ENCODE results near the gene KCNA3.

DNA sequence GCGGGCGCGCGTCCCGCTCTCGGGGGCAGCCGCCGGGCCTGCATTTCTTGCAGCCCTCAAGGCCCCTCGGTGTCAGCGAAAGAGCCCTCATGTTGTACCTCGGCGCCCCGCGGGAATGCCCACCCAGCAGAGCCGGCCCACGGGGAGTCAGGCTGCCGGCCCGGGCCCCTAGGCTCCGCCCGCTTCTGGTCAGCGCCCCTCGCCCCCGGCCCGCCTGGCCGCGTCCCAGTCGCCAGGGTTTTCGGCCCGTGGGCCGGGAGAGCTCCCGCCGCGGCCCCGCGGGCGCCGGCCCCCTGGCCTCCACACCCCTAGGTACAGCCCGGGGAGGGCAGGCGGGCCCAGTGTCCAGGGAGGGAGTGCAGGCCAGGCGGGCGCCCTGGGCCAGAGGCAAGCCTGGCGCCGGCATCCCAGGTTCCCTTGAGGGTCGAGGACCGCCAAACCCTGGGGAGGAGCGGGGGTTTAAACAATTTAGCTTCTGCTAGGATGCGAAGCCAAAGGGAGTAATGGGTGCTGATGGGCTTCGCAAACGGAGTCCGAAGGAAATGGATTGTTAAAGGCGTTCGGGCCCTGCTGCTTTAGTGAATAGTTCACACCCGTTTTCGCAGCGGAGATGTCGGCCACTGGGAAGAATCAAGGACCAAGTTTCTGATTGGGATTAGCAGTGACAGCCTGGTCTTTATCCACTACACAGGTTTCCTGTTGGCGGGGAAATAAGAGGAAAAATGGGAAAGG, 486 bp upstream of the KCNA3 start:
- TF ChIP-seq, protein P1, sequence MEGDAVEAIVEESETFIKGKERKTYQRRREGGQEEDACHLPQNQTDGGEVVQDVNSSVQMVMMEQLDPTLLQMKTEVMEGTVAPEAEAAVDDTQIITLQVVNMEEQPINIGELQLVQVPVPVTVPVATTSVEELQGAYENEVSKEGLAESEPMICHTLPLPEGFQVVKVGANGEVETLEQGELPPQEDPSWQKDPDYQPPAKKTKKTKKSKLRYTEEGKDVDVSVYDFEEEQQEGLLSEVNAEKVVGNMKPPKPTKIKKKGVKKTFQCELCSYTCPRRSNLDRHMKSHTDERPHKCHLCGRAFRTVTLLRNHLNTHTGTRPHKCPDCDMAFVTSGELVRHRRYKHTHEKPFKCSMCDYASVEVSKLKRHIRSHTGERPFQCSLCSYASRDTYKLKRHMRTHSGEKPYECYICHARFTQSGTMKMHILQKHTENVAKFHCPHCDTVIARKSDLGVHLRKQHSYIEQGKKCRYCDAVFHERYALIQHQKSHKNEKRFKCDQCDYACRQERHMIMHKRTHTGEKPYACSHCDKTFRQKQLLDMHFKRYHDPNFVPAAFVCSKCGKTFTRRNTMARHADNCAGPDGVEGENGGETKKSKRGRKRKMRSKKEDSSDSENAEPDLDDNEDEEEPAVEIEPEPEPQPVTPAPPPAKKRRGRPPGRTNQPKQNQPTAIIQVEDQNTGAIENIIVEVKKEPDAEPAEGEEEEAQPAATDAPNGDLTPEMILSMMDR (conservative IDR thresholded peaks at IDR 0.05) = no peak
- TF ChIP-seq ZFX (IDR thresholded peaks at IDR 0.05) = no peak

Data from C4-2B (cell line).